Choroid plexus epithelial cell (primary cell): Measurements from ENCODE around the gene CLCN2.

Source experiments
- DNase-seq: peaks from one replicate; pipeline ENCODE4 v3.0.0-alpha.2; 2010; ENCODE audit warnings: low read depth
- H3K4me3 ChIP-seq: 2 replicates; pipeline ENCODE4 v1.5.1; 2011; ENCODE audit warnings: low read depth, mild to moderate bottlenecking, control low read depth, low read length, moderate library complexity
- CTCF ChIP-seq: conservative IDR thresholded peaks from 2 replicates; pipeline ENCODE4 v1.5.1; 2011; ENCODE audit warnings: low read depth, mild to moderate bottlenecking, control low read depth, inconsistent platforms, low read length, moderate library complexity

Gene CLCN2

GRCh38 chr3:184359610-184360009 is 1.8 kb downstream of the CLCN2 start:
- no peak for TF ChIP-seq CTCF
- DNase-seq = no peak

GRCh38 chr3:184358921-184359350 is 2.5 kb downstream of the CLCN2 start:
- no peak overlapping the region for H3K4me3 ChIP-seq
- TF ChIP-seq CTCF = no peak
- no peak for DNase-seq

More at GRCh38 chr3:184359610-184360009, 1.8 kb downstream of the CLCN2 start:
- H3K4me3 ChIP-seq = no peak overlapping the region

GRCh38 chr3:184358124-184358767 is 3.2 kb downstream of the CLCN2 start:
- H3K4me3 ChIP-seq = no peak overlapping the region
- no peak for DNase-seq

GRCh38 chr3:184357248-184358123 is 3.9 kb downstream of the CLCN2 start:
- H3K4me3 ChIP-seq = no peak overlapping the region
- no peak for TF ChIP-seq CTCF
- DNase-seq = no peak

More at GRCh38 chr3:184358124-184358767, 3.2 kb downstream of the CLCN2 start:
- no peak for TF ChIP-seq CTCF

- no peak for DNase-seq
- H3K4me3 ChIP-seq = no peak overlapping the region
- no peak for TF ChIP-seq CTCF
Observed at GRCh38 chr3:184355261-184356040, 6.0 kb downstream of the CLCN2 start.

GRCh38 chr3:184354754-184355153 is 6.7 kb downstream of the CLCN2 start:
- H3K4me3 ChIP-seq = no peak overlapping the region
- TF ChIP-seq CTCF = no peak
- no peak for DNase-seq
